Parathyroid adenoma (tissue), 2 donors: ENCODE measurements around the gene BCAR1.

Experiments
- H2AFZ ChIP-seq: fragments of 300-600 bp; sonication (generic); one replicate; pipeline ENCODE4 v1.7.0; 2017; ENCODE audit warnings: antibody characterized with exemption, mild to moderate bottlenecking
- H3K27ac ChIP-seq: fragments of 300-600 bp; sonication (generic); one replicate; pipeline ENCODE4 v1.7.0; 2017
- H3K27me3 ChIP-seq: fragments of 300-600 bp; sonication (generic); one replicate; pipeline ENCODE4 v1.7.0; 2017; ENCODE audit warnings: low read length; ENCODE audit not compliant: control insufficient read depth, insufficient read depth
- H3K36me3 ChIP-seq: fragments of 300-600 bp; sonication (generic); one replicate; pipeline ENCODE4 v1.7.0; 2017; ENCODE audit warnings: low read length; ENCODE audit not compliant: control insufficient read depth, insufficient read depth
- H3K4me1 ChIP-seq: fragments of 300-600 bp; sonication (generic); one replicate; pipeline ENCODE4 v1.7.0; 2017; ENCODE audit warnings: control low read depth
- H3K4me2 ChIP-seq: fragments of 300-600 bp; sonication (generic); one replicate; pipeline ENCODE4 v1.7.0; 2017; ENCODE audit warnings: low read length
- H3K4me3 ChIP-seq: fragments of 300-600 bp; sonication (generic); one replicate; pipeline ENCODE4 v1.7.0; 2017; ENCODE audit warnings: low read depth, low read length
- H3K79me2 ChIP-seq: fragments of 300-600 bp; sonication (generic); one replicate; pipeline ENCODE4 v1.7.0; 2017; ENCODE audit warnings: control low read depth
- H3K9ac ChIP-seq: fragments of 300-600 bp; sonication (generic); one replicate; pipeline ENCODE4 v1.7.0; 2017; ENCODE audit warnings: mild to moderate bottlenecking
- H3K9me3 ChIP-seq: fragments of 300-600 bp; sonication (generic); one replicate; pipeline ENCODE4 v1.7.0; 2017; ENCODE audit warnings: low read length; ENCODE audit not compliant: control insufficient read depth
- CTCF ChIP-seq: fragments of 300-600 bp; sonication (generic); IDR thresholded peaks from one replicate; pipeline ENCODE4 v1.7.0; 2017; ENCODE audit warnings: antibody characterized with exemption, mild to moderate bottlenecking
- donor health status: primary hyperparathyroidism.

The BCAR1 gene

GRCh38 chr16:75189638-75190245 is 61.7 kb downstream of the BCAR1 start:
- Histone ChIP-seq H3K9ac (no peak overlapping the region), H3K79me2 (no peaks in the 10 kb centered on the region), H3K9me3 (no peaks in the 10 kb centered on the region), H3K27me3 (no peaks in the 10 kb centered on the region), H3K4me2 (no peak overlapping the region), H3K4me3 (no peak overlapping the region), H3K27ac (no peak overlapping the region), H3K4me1 (no peaks in the 10 kb centered on the region), H2AFZ (no peak overlapping the region), H3K36me3 (no peaks in the 10 kb centered on the region)
- TF ChIP-seq CTCF: no peak

- Histone ChIP-seq H3K79me2 (no peaks in the 10 kb centered on the region), H3K9me3 (no peaks in the 10 kb centered on the region), H3K4me1 (no peaks in the 10 kb centered on the region), H3K4me3 (no peak overlapping the region), H3K36me3 (no peaks in the 10 kb centered on the region), H3K4me2 (no peak overlapping the region), H3K9ac (no peak overlapping the region), H3K27me3 (no peaks in the 10 kb centered on the region), H3K27ac (no peak overlapping the region), H2AFZ (no peak overlapping the region)
- TF ChIP-seq CTCF: no peak
Measured at GRCh38 chr16:75188832-75189477, 62.5 kb downstream of the BCAR1 start.

- no peak overlapping the region for H3K9ac ChIP-seq
- no peak for TF ChIP-seq CTCF
- no peaks in the 10 kb centered on the region for H3K4me1 ChIP-seq
- H3K79me2 ChIP-seq: no peaks in the 10 kb centered on the region
- no peak overlapping the region for H3K4me2 ChIP-seq
- H3K4me3 ChIP-seq: no peak overlapping the region
- H3K36me3 ChIP-seq: no peaks in the 10 kb centered on the region
- no peak overlapping the region for H2AFZ ChIP-seq
- H3K9me3 ChIP-seq: no peaks in the 10 kb centered on the region
- H3K27ac ChIP-seq: no peak overlapping the region
- no peaks in the 10 kb centered on the region for H3K27me3 ChIP-seq
Measured at GRCh38 chr16:75181630-75182029, 69.8 kb downstream of the BCAR1 start.

- no peak overlapping the region for H3K9ac ChIP-seq
- no peaks in the 10 kb centered on the region for H3K9me3 ChIP-seq
- no peak for TF ChIP-seq CTCF
- H3K27ac ChIP-seq: no peak overlapping the region
- no peaks in the 10 kb centered on the region for H3K27me3 ChIP-seq
- H3K4me3 ChIP-seq: no peak overlapping the region
- no peak overlapping the region for H3K4me2 ChIP-seq
- no peaks in the 10 kb centered on the region for H3K79me2 ChIP-seq
- no peaks in the 10 kb centered on the region for H3K36me3 ChIP-seq
- H2AFZ ChIP-seq: no peak overlapping the region
- H3K4me1 ChIP-seq: no peaks in the 10 kb centered on the region
Measured at GRCh38 chr16:75179208-75179607, 72.2 kb downstream of the BCAR1 start.
